HG02885 (cell line): Measurements from ENCODE around the gene NAPEPLD.
"Not testable (repeated sequence)": the region's sequence is repeated elsewhere in the genome, so short reads cannot be mapped to it uniquely, and the experiment has no call there.

Experiments used
- ATAC-seq: cut with Tn5 transposase; IDR thresholded peaks from one replicate; pipeline ENCODE4 v1.9.1; 2021; ENCODE audit warnings: mild to moderate bottlenecking; ENCODE audit not compliant: unreplicated experiment, poor library complexity

Gene NAPEPLD

DNA sequence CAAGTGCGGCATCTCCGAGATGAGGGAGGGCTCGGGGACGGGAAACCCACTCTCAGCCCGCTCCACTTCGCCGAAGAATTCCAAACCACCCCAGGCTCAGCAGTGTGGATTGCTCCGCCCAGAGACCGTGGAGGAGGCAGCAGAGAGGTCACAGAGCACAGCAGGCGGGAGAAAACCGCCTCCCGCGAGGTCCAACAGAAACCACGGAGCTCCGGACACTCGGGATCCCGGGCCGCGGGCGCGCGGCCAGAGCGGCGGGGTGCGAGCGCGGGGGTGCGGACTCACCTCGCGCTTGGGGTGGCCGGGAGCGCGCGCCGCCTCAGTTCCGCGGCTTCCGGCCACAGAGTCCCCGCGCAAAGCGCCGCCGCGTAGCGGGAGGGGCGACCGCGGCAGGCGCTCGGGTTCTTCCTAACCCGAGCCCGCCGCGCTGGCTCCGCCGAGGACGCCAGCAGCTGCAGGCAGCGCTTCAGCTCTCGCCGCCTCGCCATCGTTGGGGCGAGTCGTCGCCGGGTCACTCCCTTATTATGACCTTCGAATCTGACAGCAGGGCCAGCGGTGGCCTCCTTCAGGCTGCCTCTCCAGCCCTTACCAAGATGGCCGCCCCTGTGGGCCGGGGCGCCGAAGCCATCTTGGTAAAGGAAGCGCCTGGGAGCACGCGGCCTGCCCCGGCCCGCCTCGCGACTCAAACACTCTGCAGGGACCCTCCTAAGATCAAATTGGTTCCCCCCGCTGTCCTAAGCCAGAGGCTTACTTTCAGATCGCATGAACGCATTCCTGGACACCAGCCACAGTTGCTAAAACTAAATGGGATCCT is at the start of gene NAPEPLD:
Gene NAPEPLD (minus strand): TSS at position 106 of the 814 bp plus-strand sequence. CDS start 20,323 bp downstream, outside the sequence.
- peak; percentile 86 for ATAC-seq

DNA sequence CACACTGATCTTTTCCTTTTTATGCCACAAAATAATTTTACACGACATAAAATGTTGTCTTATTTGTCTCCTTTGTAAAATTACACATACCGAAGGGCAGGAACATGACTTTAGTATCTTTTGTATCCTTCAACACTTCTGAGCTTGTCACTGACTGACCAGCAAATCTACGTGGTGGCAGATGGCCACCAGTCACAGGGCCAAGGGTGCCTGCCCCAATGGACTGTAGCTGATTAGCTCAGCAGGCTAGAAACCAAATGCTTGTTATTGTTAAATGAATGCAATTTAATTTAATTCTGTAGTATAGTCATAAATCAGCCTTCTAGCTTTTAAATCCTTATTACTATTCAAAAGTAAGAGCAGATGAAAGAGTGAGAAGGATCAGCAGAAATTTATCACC is 49.2 kb upstream of the NAPEPLD start:
- not testable (repeated sequence) for ATAC-seq

GRCh38 chr7:103195364-103195763 is 46.5 kb upstream of the NAPEPLD start:
- ATAC-seq = not testable (repeated sequence)

- not testable (repeated sequence) for ATAC-seq
These were observed 23.7 kb upstream of the NAPEPLD start for GRCh38 chr7:103172415-103173146.

DNA sequence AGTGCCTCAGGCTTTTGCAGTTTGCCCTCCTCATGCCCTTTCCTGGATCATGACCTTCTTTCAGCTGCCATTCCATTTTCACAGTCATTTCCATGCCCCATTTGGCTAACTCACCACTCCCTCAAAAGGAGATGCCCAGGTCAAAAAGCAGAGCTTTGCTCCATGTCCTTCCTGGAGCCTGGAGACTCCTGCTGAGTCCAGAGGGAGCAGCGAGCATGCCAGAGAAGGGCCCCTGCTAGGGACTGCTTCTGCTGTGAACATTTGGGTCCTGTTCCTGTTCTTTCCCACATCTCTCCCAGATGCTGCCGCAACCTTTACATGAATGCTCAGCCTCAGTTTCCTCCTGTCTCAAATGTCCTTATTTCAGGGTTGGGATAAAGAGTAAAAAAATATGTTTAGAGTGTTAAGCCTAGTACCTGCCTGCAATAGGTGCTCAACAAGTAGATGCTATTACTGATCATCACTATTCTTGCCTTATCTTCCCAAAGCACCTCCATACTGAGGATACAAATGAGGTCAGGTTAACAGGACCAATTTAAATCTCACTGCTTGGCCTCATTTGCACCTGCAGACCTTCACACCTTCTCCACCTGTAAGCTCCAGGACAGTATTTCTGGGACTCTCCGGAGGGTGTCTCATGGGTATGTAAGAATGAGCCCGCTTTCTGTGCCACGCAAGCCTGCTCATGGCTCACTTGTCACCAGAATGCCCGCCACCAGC is 23.0 kb upstream of the NAPEPLD start:
- ATAC-seq = not testable (repeated sequence)

- not testable (repeated sequence) for ATAC-seq
These were observed 18.1 kb upstream of the NAPEPLD start for GRCh38 chr7:103166921-103167544.

GRCh38 chr7:103163087-103163825 is 14.4 kb upstream of the NAPEPLD start:
- ATAC-seq = not testable (repeated sequence)

- not testable (repeated sequence) for ATAC-seq
These were observed 13.7 kb upstream of the NAPEPLD start for GRCh38 chr7:103162641-103163040.

GRCh38 chr7:103161998-103162616 is 13.2 kb upstream of the NAPEPLD start:
- not testable (repeated sequence) for ATAC-seq

- ATAC-seq = not testable (repeated sequence)
These were observed 10.2 kb upstream of the NAPEPLD start for GRCh38 chr7:103159072-103159471.

GRCh38 chr7:103155331-103156024 is 6.6 kb upstream of the NAPEPLD start:
- ATAC-seq = peak; percentile 56

- no peak for ATAC-seq
These were observed 5.1 kb upstream of the NAPEPLD start for GRCh38 chr7:103154042-103154441.

DNA sequence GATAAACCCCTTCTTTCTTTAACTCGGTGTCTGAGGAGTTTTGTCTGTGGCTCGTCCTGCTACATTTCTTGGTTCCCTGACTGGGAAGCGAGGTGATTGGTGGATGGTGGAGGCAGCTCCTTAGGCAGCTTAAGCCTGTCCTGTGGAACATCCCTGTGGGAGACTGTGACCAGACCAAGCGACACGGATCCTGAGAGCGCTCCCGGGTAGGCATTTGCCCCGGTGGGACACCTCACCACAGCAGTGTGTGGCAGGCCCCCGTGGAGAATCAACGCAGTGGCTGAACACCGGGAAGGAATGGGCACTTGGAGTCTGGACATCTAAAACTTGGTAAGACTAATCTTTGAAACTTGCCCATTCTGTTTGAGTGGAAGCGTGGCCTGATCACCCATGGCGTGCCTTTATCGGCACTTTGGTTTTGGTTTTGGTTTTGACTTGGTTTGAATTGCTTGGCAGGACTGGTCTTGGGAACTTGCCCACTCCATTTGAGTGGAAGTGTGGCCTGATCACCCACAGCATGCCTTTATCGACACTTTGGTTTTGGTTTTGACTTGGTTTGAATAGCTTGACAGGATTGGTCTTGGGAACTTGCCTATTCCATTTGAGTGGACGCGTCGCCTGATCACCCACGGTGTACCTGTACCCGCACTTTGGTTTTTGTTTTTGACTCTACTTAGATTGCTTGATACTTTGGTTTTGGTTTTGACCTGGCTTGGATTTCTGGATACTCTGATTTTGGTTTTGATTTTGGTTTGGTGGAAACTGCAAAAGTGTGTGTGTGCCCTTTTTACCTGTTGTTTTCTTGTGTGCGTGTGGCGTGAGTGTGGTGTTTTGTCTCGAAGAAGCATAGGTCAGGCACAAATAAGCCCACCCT is 4.1 kb upstream of the NAPEPLD start:
- ATAC-seq = not testable (repeated sequence)

- ATAC-seq = not testable (repeated sequence)
These were observed 3.2 kb upstream of the NAPEPLD start for GRCh38 chr7:103151993-103152676.

GRCh38 chr7:103150192-103150591 is 1.3 kb upstream of the NAPEPLD start:
- ATAC-seq = no peak

DNA sequence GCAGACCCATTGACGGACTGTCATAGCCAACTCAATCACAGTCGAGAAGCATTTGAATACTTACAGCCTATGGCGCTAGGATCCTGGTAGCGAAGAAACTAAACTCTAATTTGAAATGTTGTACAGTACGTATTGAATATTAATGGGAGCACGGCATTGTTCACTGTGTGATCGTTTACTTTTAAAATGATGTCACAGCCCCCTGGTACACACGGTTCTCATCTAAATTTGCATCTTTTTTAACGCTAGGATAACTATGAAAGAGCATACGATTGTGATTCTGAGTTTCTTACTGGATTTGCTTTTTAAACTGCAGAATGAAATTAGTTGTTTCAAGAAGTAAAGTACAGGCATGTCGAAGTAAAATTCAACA is 895 bp upstream of the NAPEPLD start:
- ATAC-seq = peak; percentile 17
